B cell (primary cell): Measurements from ENCODE around the gene IL18R1. TPM values are rescaled to one million over a fixed set of nuclear protein-coding genes. Genes with fewer than 3 reads are reported as not detected.

Experiments
- ATAC-seq: fragments of 200-7000 bp; cut with Tn5 transposase; one replicate; pipeline ENCODE4 v1.10.0; 2021; ENCODE audit warnings: low read depth, mild to moderate bottlenecking, moderate number of reproducible peaks, moderate library complexity
- CTCF ChIA-PET: fragments of 350-600 bp; sonication (Branson Sonifier 250); formaldehyde crosslinking; loops from one replicate; lab custom pipeline; 2021; ENCODE audit warnings: antibody characterized with exemption, inconsistent platforms; lab: Charles Lee
- POLR2A ChIA-PET: fragments of 350-600 bp; sonication (Branson Sonifier 250); formaldehyde crosslinking; loops from one replicate; lab custom pipeline; 2021; ENCODE audit warnings: antibody characterized with exemption; lab: Charles Lee
- DNase-seq: peaks from one replicate; pipeline ENCODE4 v3.0.0; 2013
- H2AFZ ChIP-seq: 2 replicates; pipeline ENCODE4 v1.6.1; 2012; ENCODE audit warnings: mild to moderate bottlenecking, low read depth, low read length; ENCODE audit not compliant: insufficient read depth, poor library complexity, severe bottlenecking
- H3K27ac ChIP-seq, 2 donors: 1 replicate in 1 of 2; 2 replicates in 1 of 2; pipeline ENCODE4 v1.5.1; 2012 to 2013; ENCODE audit warnings: low read length in 2 of 2, mild to moderate bottlenecking in 2 of 2, moderate library complexity in 1 of 2
- H3K27me3 ChIP-seq, 4 experiments: fragments of 200-600 bp in 1 of 4; sonication (generic) in 1 of 4; replicated peaks in 1 of 4; 1 replicate in 2 of 4; 2 replicates in 2 of 4; pipeline versions ENCODE4 v1.6.1 to v1.7.0; 2013 to 2016; ENCODE audit warnings: low read length in 3 of 4, mild to moderate bottlenecking in 2 of 4, mixed read lengths in 1 of 4, moderate library complexity in 1 of 4; ENCODE audit not compliant: insufficient read depth in 4 of 4, control insufficient read depth in 3 of 4; ENCODE audit errors: control extremely low read depth in 1 of 4
- H3K36me3 ChIP-seq, 2 experiments: replicated peaks in 1 of 2; 1 replicate in 1 of 2; 2 replicates in 1 of 2; pipeline versions ENCODE4 v1.6.1 to v1.7.1; 2013; ENCODE audit warnings: low read length in 1 of 2; ENCODE audit not compliant: insufficient read depth in 2 of 2, control insufficient read depth in 1 of 2; ENCODE audit errors: control extremely low read depth in 1 of 2, extremely low read depth in 1 of 2
- H3K4me1 ChIP-seq, 2 donors: fragments of 200-600 bp in 1 of 2; sonication (generic) in 1 of 2; 1 replicate in 1 of 2; 2 replicates in 1 of 2; pipeline versions ENCODE4 v1.5.1 to v1.6.1; 2013 to 2017; ENCODE audit warnings: low read length in 2 of 2; ENCODE audit not compliant: control insufficient read depth in 2 of 2, insufficient read depth in 2 of 2
- H3K4me2 ChIP-seq: replicated peaks from 2 replicates; pipeline ENCODE3; 2012; ENCODE audit warnings: mild to moderate bottlenecking, low read depth, low read length; ENCODE audit not compliant: poor library complexity, severe bottlenecking
- H3K4me3 ChIP-seq, 5 experiments: fragments of 200-600 bp in 1 of 5; sonication (generic) in 1 of 5; 1 replicate in 3 of 5; 2 replicates in 2 of 5; pipeline versions ENCODE4 v1.5.1 to v1.7.0; 2011 to 2016; ENCODE audit warnings: low read length in 4 of 5, mild to moderate bottlenecking in 4 of 5, low read depth in 2 of 5, control low read depth in 1 of 5, moderate library complexity in 1 of 5; ENCODE audit not compliant: insufficient read depth in 1 of 5; ENCODE audit errors: control extremely low read depth in 1 of 5, extremely low read depth in 1 of 5
- H3K79me2 ChIP-seq: fragments of 200-600 bp; sonication (generic); one replicate; pipeline ENCODE4 v1.6.0; 2016; ENCODE audit warnings: low read length; ENCODE audit not compliant: control insufficient read depth, insufficient read depth
- H3K9ac ChIP-seq: fragments of 200-600 bp; sonication (generic); 2 replicates; pipeline ENCODE4 v1.6.1; 2017; ENCODE audit warnings: mild to moderate bottlenecking, low read length, moderate library complexity
- H3K9me3 ChIP-seq, 3 donors: one replicate each; pipeline versions ENCODE4 v1.6.1 to v1.7.1; 2013; ENCODE audit warnings: low read length in 2 of 3; ENCODE audit not compliant: control insufficient read depth in 2 of 3, insufficient read depth in 1 of 3; ENCODE audit errors: control extremely low read depth in 1 of 3
- H4K20me1 ChIP-seq: 2 replicates; pipeline ENCODE4 v1.6.0; 2012; ENCODE audit warnings: mild to moderate bottlenecking, low read length; ENCODE audit not compliant: insufficient read depth, control insufficient read depth, poor library complexity, severe bottlenecking
- H3K27ac Mint-ChIP-seq: one replicate; pipeline ENCODE4 v1.8.0; 2021; ENCODE audit warnings: mixed read lengths
- H3K27me3 Mint-ChIP-seq: one replicate; pipeline ENCODE4 v1.8.0; 2021; ENCODE audit warnings: mixed read lengths
- H3K4me1 Mint-ChIP-seq: one replicate; pipeline ENCODE4 v1.8.0; 2021; ENCODE audit warnings: mixed read lengths
- H3K4me3 Mint-ChIP-seq: one replicate; pipeline ENCODE4 v1.8.0; 2021; ENCODE audit warnings: mixed read lengths
- H3K9me3 Mint-ChIP-seq: one replicate; pipeline ENCODE4 v1.8.0; 2022; ENCODE audit warnings: mixed read lengths; ENCODE audit not compliant: insufficient read depth
- CTCF ChIP-seq: fragments of 200-600 bp; IDR thresholded peaks from one replicate; pipeline ENCODE4 v1.8.0; 2022; ENCODE audit warnings: antibody characterized with exemption, mild to moderate bottlenecking
- EZH2 ChIP-seq: IDR thresholded peaks from 2 replicates; pipeline ENCODE4 v1.6.1; 2012; ENCODE audit warnings: borderline replicate concordance, low read depth, mild to moderate bottlenecking, moderate library complexity, low read length; ENCODE audit not compliant: insufficient read depth, poor library complexity, severe bottlenecking
- WGBS: methylation state at CpG from one replicate; pipeline ENCODE4 v1.1.5; 2013; ENCODE audit warnings: missing lambda C conversion rate; ENCODE audit not compliant: insufficient coverage; 5-methylcytosine and 5-hydroxymethylcytosine counted together
- intact Hi-C: fragments of 100-400 bp; cut with micrococcal nuclease; formaldehyde crosslinking; loops from one replicate; pipeline ENCODE4 v1.10.0; 2022
- polyA plus RNA-seq: library from polyadenylated mRNA; depleted of rRNA; stranded (reverse); fragments of >200 nt; gene quantifications from 2 replicates; pipeline ENCODE4 v1.2.3, GENCODE V29; 2012
- total RNA-seq, 2 donors: library from RNA; stranded (reverse); fragments of 120-200 nt in 1 of 2; gene quantifications; 1 replicate in 1 of 2; 2 replicates in 1 of 2; pipeline versions ENCODE4 v1.2.3 to v1.2.4, GENCODE V29; 2013 to 2022

The IL18R1 gene
- total and polyA plus RNA-seq, 2 donors (not counting 1 experiment from before 2014, with no cell fraction given) = 1.1 TPM

- Mint-ChIP-seq H3K27me3 (peaks cover 27% of the 10 kb centered on the region), H3K4me3 (no peak overlapping the region), H3K9me3 (no peaks in the 10 kb centered on the region), H3K27ac (no peak overlapping the region), H3K4me1 (no peaks in the 10 kb centered on the region)
- no peak overlapping the region for H3K9ac ChIP-seq
- WGBS = 42% methylated on average over 7 of the region's 8 CpGs
- H3K4me1 ChIP-seq = no peaks in the 10 kb centered on the region
- H3K27me3 ChIP-seq = peaks cover 0 to 6% (median 0%) of the 10 kb centered on the region in 4 experiments
- ATAC-seq (no peak), DNase-seq (no peak)
- no peaks in the 10 kb centered on the region for H3K9me3 ChIP-seq
- H3K36me3 ChIP-seq = no peaks in the 10 kb centered on the region
- H3K27ac ChIP-seq = no peak overlapping the region
- ChIA-PET CTCF (no interaction called here), POLR2A (no interaction called here)
- H3K4me3 ChIP-seq = no peak overlapping the region
- H3K4me2 ChIP-seq = no peak overlapping the region
- H2AFZ ChIP-seq = no peak overlapping the region
- intact Hi-C loops = no loop called here
- no peaks in the 10 kb centered on the region for H4K20me1 ChIP-seq
- H3K79me2 ChIP-seq = no peaks in the 10 kb centered on the region
- TF ChIP-seq EZH2 = no peak
- TF ChIP-seq CTCF = no peak
Measured at GRCh38 chr2:102335871-102336366, 19.7 kb upstream of the IL18R1 start.

GRCh38 chr2:102336502-102336945 lies 19.1 kb upstream of the IL18R1 start:
- Mint-ChIP-seq H3K9me3 (no peaks in the 10 kb centered on the region), H3K4me1 (no peaks in the 10 kb centered on the region), H3K27ac (no peak overlapping the region), H3K4me3 (no peak overlapping the region), H3K27me3 (peaks cover 21% of the 10 kb centered on the region)
- no peaks in the 10 kb centered on the region for H4K20me1 ChIP-seq
- no peaks in the 10 kb centered on the region for H3K79me2 ChIP-seq
- no peak overlapping the region for H3K4me3 ChIP-seq
- TF ChIP-seq EZH2 = no peak
- no peak for TF ChIP-seq CTCF
- intact Hi-C loops = no loop called here
- no peak overlapping the region for H3K9ac ChIP-seq
- 100% methylated on average over 1 of the region's 3 CpGs for WGBS
- ChIA-PET POLR2A (no interaction called here), CTCF (no interaction called here)
- no peak for ATAC-seq
- H3K9me3 ChIP-seq = no peaks in the 10 kb centered on the region
- DNase-seq = no peak
- no peak overlapping the region for H3K27ac ChIP-seq
- H3K4me1 ChIP-seq = no peaks in the 10 kb centered on the region
- peaks cover 0 to 6% (median 0%) of the 10 kb centered on the region in 4 experiments for H3K27me3 ChIP-seq
- no peak overlapping the region for H2AFZ ChIP-seq
- no peak overlapping the region for H3K4me2 ChIP-seq
- H3K36me3 ChIP-seq = no peaks in the 10 kb centered on the region
